ENCODE data around the gene DUSP8. TPM values are rescaled to one million over a fixed set of nuclear protein-coding genes. Genes with fewer than 3 reads are reported as not detected.

DUSP8 gene
- total and polyA plus RNA-seq, 11 donors: 9.8 to 29.9 (median 16.5) TPM

DNA sequence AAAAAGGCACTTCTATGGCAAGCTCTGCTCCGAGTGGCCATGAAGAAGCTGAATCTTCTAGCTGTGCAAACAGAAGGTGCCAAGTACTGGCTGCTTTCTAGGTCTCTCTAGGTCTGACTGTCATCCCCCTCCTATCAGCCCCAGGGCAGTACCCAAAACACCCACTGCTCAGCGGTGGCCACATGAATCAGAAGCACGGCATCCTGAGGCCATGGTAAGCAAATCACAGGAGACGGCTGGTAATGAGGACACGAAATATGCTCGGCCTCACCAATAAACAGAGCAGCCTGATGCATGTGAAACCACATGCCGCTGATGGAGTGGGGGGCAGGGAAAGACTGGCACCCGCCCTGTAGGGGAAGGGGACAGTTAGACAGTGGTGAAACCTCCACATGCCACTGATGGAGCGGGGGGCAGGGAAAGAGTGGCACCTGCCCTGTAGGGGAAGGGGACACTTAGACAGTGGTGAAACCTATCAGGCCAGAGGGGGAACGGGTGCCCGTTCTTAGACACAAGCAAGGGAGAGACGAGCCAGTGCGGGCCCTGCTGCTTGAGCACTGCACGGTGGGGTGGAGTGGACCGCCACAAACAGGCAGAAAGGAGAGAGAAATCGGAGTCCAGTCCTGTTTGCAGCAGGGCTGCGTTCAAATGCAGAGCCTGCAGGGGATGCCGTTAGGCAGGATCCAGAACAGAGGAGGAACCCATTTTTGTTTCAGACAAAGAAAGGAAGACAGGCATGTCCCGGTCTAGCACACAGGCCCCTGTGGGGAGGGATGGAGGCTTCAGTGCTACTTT is 55.6 kb downstream of the DUSP8 start:
- intact Hi-C loops (cut with DNase I): loop anchor here in 9 of 10 donors (5.0 to 10.0 kb wide), 12 partner anchors 49 to 314 kb away; partner anchors contain the start of genes TOLLIP (in 3 of the 9) and BRSK2 (in 1 of the 9)
- DNase-seq: peak in 2 of 5 donors; percentile 3 to 44
- WGBS, 4 donors: 83 to 89% (median 86%) methylated on average over 19 of the region's 19 CpGs

DNA sequence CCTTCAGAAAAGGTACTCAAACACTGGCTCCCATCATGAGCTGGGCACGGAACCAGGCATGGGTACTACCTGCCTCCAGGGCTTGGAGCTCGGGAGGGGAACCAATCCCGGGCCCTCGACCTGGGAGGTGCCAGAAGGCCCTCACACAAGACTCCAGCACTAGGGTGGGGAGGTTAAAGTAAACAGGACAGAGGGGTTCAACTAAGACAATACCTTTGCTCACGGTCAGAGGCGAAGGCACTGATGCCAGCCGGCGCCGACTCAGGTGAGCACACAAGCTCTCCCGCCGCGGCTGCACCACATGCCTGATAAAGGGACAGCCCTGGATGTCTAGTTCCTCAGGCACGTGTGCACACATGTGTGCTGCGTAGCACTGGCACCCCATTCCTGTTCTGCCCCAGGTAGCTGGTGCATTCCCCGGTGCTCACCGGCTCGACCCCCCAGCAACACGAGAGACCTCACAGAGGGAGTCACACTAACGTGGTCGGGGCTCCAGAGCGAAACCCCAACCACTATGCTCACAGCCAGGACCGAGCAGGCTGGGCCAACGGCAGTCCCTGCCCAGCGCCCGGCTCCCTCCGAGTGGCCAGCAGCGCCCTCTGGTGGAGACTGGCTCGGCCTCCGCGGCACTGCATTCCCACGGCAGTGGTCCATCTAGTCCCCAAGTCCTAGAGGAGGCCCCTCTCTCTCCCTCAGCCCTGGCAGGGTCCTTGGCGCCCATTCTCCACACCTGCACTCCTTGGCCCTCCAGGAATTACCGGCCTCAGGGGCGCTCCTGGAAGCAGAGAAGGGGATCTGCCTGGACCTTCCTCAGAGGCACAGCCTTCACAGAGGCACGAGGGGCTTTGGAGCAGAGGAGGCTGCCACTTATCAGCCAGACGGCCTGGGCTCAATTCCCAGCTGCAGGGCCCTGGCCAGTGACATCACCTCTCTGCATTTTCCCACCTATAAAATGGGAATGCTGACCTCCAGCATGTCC is 56.7 kb downstream of the DUSP8 start:
- intact Hi-C loops (cut with DNase I): loop anchor here (1.0 to 10.0 kb wide), 16 partner anchors 48 to 315 kb away; partner anchors contain the start of genes TOLLIP (in 4 of the 10) and BRSK2 (in 1 of the 10)
- TF ChIP-seq POLR2A (IDR thresholded peaks at IDR 0.05): no peak
- TF ChIP-seq, protein P1, sequence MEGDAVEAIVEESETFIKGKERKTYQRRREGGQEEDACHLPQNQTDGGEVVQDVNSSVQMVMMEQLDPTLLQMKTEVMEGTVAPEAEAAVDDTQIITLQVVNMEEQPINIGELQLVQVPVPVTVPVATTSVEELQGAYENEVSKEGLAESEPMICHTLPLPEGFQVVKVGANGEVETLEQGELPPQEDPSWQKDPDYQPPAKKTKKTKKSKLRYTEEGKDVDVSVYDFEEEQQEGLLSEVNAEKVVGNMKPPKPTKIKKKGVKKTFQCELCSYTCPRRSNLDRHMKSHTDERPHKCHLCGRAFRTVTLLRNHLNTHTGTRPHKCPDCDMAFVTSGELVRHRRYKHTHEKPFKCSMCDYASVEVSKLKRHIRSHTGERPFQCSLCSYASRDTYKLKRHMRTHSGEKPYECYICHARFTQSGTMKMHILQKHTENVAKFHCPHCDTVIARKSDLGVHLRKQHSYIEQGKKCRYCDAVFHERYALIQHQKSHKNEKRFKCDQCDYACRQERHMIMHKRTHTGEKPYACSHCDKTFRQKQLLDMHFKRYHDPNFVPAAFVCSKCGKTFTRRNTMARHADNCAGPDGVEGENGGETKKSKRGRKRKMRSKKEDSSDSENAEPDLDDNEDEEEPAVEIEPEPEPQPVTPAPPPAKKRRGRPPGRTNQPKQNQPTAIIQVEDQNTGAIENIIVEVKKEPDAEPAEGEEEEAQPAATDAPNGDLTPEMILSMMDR (IDR thresholded peaks at IDR 0.05): peak; percentile 87 to 99 (median 96)
- ATAC-seq: peak; percentile 79 to 90 (median 88)
- 33 to 45% (median 40%) methylated on average over 30 to 36 of the region's 36 CpGs for WGBS, 4 donors
- Histone ChIP-seq H3K36me3 (peaks cover 0 to 13% (median 0%) of the 10 kb centered on the region in 9 donors), H3K27me3 (no peaks in the 10 kb centered on the region), H3K27ac (peak overlapping the region in 1 of 12 donors; percentile 6), H3K4me3 (no peak overlapping the region), H3K9me3 (no peaks in the 10 kb centered on the region), H3K4me1 (peaks cover 15 to 79% (median 55%) of the 10 kb centered on the region in 12 donors)
- DNase-seq: peak; percentile 75 to 89 (median 80)

More for the DNA sequence above, 55.6 kb downstream of the DUSP8 start:
- H3K36me3 ChIP-seq: peaks cover 0 to 10% (median 0%) of the 10 kb centered on the region in 9 donors
- no peaks in the 10 kb centered on the region for H3K9me3 ChIP-seq
- no peak overlapping the region for H3K27ac ChIP-seq
- ATAC-seq: no peak
- peaks cover 15 to 90% (median 63%) of the 10 kb centered on the region in 12 donors for H3K4me1 ChIP-seq
- H3K4me3 ChIP-seq: no peak overlapping the region
- no peaks in the 10 kb centered on the region for H3K27me3 ChIP-seq
- TF ChIP-seq, protein P1 (IDR thresholded peaks at IDR 0.05): peak in 1 of 12 donors; percentile 9
- no peak for TF ChIP-seq POLR2A (IDR thresholded peaks at IDR 0.05)

DNA sequence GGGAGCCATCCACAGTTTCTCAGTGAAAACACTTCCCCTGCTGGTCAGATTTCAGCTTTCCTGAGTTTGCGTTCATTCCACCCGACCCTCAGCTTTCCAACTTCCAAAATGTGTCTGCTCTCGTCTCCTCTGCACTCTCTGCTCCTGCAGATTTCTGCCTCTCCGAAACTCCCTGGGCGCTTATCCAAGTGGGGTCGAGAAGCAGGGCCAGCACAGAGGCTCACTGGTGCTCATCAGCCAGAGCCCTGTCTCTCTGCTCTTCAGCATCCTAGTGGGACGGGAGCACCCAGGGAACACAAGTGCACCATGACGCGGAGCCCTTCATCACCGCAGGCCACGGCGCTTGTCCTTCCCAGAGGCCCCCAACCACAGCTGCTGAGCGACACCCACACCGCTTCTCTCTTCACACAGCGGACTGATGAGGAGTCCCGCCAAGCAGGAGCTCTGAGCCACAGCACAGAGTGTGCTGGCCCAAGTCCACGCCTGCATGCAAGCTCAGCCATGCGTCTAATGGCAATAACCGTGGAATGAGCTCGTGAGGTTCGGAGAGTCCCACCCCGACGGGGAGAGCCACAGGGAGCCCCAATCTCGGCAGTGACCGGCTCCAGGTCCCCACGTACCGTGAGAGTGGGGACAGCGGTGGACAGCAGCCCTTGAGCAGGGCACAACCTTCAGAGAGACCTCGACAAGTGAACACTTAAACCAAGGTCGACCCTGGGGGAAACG is 57.6 kb downstream of the DUSP8 start:
- Histone ChIP-seq H3K36me3 (peaks cover 0 to 13% (median 0%) of the 10 kb centered on the region in 9 donors), H3K27me3 (no peaks in the 10 kb centered on the region), H3K9me3 (no peaks in the 10 kb centered on the region), H3K27ac (peak overlapping the region in 1 of 12 donors; percentile 6), H3K4me1 (peaks cover 15 to 75% (median 53%) of the 10 kb centered on the region in 12 donors), H3K4me3 (no peak overlapping the region)
- intact Hi-C loops (cut with DNase I): loop anchor here (1.0 to 10.0 kb wide), 17 partner anchors 37 to 314 kb away; partner anchors contain the start of genes TOLLIP (in 4 of the 10) and BRSK2 (in 1 of the 10)
- WGBS, 4 donors: 61 to 80% (median 75%) methylated on average over 17 to 31 of the region's 31 CpGs
- TF ChIP-seq POLR2A (IDR thresholded peaks at IDR 0.05): no peak
- TF ChIP-seq, protein P1 (IDR thresholded peaks at IDR 0.05): no peak
- DNase-seq (peak in 1 of 5 donors; percentile 65), ATAC-seq (peak; percentile 11 to 48 (median 34))
